ENCODE measurements around the gene TIMP2.

TIMP2 gene

DNA sequence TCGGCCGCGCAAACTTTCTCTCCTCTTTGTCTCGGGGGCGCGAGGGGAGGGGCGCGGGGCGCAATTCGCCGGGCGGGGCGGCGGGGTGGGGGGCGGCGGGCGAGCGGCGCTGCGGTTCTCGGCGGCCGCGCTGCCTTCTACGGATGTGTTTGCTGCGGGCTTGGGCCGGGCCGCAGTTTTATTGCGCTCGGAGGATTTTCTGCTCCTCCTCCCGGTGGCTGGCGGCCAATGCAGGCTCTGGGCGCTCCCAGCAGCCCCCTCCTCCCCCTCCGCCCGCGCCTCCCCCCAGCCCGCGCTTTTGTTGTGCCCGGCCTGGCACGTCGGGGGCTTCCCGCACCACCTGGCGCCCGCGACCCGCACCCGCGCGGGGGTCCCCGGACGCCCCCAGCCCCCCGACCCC lies at the start of gene TIMP2:
TSS of gene TIMP2 (minus strand) at position 154 of the 400 bp plus-strand sequence. CDS start 299 bp downstream, outside the sequence.
- TF ChIP-seq, protein P1, sequence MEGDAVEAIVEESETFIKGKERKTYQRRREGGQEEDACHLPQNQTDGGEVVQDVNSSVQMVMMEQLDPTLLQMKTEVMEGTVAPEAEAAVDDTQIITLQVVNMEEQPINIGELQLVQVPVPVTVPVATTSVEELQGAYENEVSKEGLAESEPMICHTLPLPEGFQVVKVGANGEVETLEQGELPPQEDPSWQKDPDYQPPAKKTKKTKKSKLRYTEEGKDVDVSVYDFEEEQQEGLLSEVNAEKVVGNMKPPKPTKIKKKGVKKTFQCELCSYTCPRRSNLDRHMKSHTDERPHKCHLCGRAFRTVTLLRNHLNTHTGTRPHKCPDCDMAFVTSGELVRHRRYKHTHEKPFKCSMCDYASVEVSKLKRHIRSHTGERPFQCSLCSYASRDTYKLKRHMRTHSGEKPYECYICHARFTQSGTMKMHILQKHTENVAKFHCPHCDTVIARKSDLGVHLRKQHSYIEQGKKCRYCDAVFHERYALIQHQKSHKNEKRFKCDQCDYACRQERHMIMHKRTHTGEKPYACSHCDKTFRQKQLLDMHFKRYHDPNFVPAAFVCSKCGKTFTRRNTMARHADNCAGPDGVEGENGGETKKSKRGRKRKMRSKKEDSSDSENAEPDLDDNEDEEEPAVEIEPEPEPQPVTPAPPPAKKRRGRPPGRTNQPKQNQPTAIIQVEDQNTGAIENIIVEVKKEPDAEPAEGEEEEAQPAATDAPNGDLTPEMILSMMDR (IDR thresholded peaks at IDR 0.05; ENCODE audit: poor library complexity, severe bottlenecking): no peak
- Histone ChIP-seq H3K4me1 (ENCODE audit: insufficient read depth, poor library complexity, severe bottlenecking) (peaks cover 3% of the 10 kb centered on the region), H3K36me3 (ENCODE audit: low read depth) (no peaks in the 10 kb centered on the region; the same call in 1 of the 2 replicates), H3K9me3 (ENCODE audit: severe bottlenecking) (no peaks in the 10 kb centered on the region), H3K27me3 (ENCODE audit: insufficient read depth, poor library complexity, severe bottlenecking) (no peaks in the 10 kb centered on the region), H3K4me3 (ENCODE audit: severe bottlenecking) (peak within 1 kb of the TSS; percentile 34), H3K27ac (ENCODE audit: poor library complexity, severe bottlenecking) (peak within 1 kb of the TSS; percentile 20)
- DNase-seq (ENCODE audit: low spot score): no peak
- peak; percentile 57 for ATAC-seq (ENCODE audit: low read depth)

GRCh38 chr17:78973792-78974520 lies 48.8 kb upstream of the TIMP2 start:
- peaks cover 83% of the 10 kb centered on the region for H3K36me3 ChIP-seq (ENCODE audit: low read depth)
- no peak for DNase-seq (ENCODE audit: low spot score)

GRCh38 chr17:78973196-78973595 lies 48.0 kb upstream of the TIMP2 start:
- H3K4me1 ChIP-seq (ENCODE audit: insufficient read depth, poor library complexity, severe bottlenecking): peaks cover 32% of the 10 kb centered on the region
- TF ChIP-seq, protein P1 (IDR thresholded peaks at IDR 0.05; ENCODE audit: poor library complexity, severe bottlenecking): no peak
- H3K27me3 ChIP-seq (ENCODE audit: insufficient read depth, poor library complexity, severe bottlenecking): no peaks in the 10 kb centered on the region
- ATAC-seq (ENCODE audit: low read depth) (no peak), DNase-seq (ENCODE audit: low spot score) (no peak)
- no peaks in the 10 kb centered on the region for H3K9me3 ChIP-seq (ENCODE audit: severe bottlenecking)
- H3K4me3 ChIP-seq (ENCODE audit: severe bottlenecking): no peak overlapping the region
- H3K27ac ChIP-seq (ENCODE audit: poor library complexity, severe bottlenecking): peak overlapping the region; percentile 67
- H3K36me3 ChIP-seq (ENCODE audit: low read depth): peaks cover 84% of the 10 kb centered on the region

More at GRCh38 chr17:78973792-78974520, 48.8 kb upstream of the TIMP2 start:
- TF ChIP-seq, protein P1 (IDR thresholded peaks at IDR 0.05; ENCODE audit: poor library complexity, severe bottlenecking): no peak
- Histone ChIP-seq H3K27ac (ENCODE audit: poor library complexity, severe bottlenecking) (peak overlapping the region; percentile 67), H3K4me1 (ENCODE audit: insufficient read depth, poor library complexity, severe bottlenecking) (peaks cover 37% of the 10 kb centered on the region), H3K9me3 (ENCODE audit: severe bottlenecking) (no peaks in the 10 kb centered on the region), H3K4me3 (ENCODE audit: severe bottlenecking) (no peak overlapping the region), H3K27me3 (ENCODE audit: insufficient read depth, poor library complexity, severe bottlenecking) (no peaks in the 10 kb centered on the region)
- no peak for ATAC-seq (ENCODE audit: low read depth)

DNA sequence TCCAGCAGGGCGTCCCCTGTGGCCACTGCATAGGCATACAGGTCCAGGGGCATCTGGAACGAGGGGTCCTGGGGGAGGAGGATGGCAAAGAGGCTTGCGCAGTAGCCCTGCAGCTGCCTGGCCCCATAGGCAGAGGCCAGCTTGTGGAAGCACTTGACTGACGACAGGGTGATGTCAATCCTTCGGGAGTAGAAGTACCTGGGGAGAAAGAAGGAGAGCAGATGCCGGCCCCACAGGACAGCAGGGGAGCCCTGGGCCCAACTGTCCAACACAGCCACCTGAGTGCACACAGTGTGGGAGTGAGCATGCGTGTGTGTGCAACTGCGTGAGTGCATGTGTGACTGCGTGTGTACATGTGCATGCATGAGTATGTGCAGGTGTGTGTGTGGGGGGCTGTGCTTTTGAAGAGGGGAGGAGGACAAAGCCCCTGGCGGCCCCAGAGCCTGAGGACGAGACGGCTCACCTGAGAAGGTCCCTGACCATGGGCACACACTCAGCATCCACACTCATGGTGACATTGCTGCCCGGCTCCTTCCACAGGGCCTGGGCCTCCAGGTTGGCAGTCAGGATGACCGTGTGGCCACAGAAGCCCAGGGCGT lies 47.4 kb upstream of the TIMP2 start:
- DNase-seq (ENCODE audit: low spot score): no peak
- Histone ChIP-seq H3K27ac (ENCODE audit: poor library complexity, severe bottlenecking) (peak overlapping the region; percentile 67), H3K4me1 (ENCODE audit: insufficient read depth, poor library complexity, severe bottlenecking) (peaks cover 28% of the 10 kb centered on the region), H3K27me3 (ENCODE audit: insufficient read depth, poor library complexity, severe bottlenecking) (no peaks in the 10 kb centered on the region), H3K9me3 (ENCODE audit: severe bottlenecking) (no peaks in the 10 kb centered on the region), H3K4me3 (ENCODE audit: severe bottlenecking) (no peak overlapping the region), H3K36me3 (ENCODE audit: low read depth) (peaks cover 83% of the 10 kb centered on the region)
- TF ChIP-seq, protein P1 (IDR thresholded peaks at IDR 0.05; ENCODE audit: poor library complexity, severe bottlenecking): no peak
- ATAC-seq (ENCODE audit: low read depth): no peak

Measured in RWPE2 (cell line).